Measurements from ENCODE around the gene APP. TPM values are rescaled to one million over a fixed set of nuclear protein-coding genes. Genes with fewer than 3 reads are reported as not detected.

The APP gene
- total and polyA plus RNA-seq, 7 donors: 71.7 to 355 (median 270) TPM

DNA sequence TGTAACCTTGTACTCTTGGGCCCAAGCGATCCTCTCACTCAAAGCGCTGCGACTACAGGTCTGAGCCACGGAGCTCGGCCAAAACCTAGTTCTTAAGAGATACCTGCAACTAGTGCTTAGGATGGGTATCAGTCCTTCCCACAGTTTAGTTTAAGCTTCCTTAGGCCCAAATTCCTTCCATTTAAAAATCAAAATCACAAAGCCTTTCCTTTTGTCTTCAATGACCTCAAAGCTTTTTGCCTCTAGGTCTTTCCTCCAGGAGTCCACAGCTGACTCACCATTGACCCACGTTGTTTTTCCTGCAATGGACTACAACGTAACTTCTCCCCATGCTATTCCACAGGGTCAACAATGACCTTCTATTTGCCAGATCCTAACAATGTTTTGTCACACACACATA is 64.0 kb downstream of the APP start:
- Histone ChIP-seq H3K4me3 (no peak overlapping the region), H3K27me3 (no peaks in the 10 kb centered on the region), H3K4me1 (peaks cover 0 to 7% (median 0%) of the 10 kb centered on the region in 4 donors), H3K36me3 (peaks cover 0 to 6% (median 0%) of the 10 kb centered on the region in 4 donors), H3K27ac (no peak overlapping the region), H3K9me3 (no peaks in the 10 kb centered on the region)
- DNase-seq: no peak
- TF ChIP-seq, protein P1, sequence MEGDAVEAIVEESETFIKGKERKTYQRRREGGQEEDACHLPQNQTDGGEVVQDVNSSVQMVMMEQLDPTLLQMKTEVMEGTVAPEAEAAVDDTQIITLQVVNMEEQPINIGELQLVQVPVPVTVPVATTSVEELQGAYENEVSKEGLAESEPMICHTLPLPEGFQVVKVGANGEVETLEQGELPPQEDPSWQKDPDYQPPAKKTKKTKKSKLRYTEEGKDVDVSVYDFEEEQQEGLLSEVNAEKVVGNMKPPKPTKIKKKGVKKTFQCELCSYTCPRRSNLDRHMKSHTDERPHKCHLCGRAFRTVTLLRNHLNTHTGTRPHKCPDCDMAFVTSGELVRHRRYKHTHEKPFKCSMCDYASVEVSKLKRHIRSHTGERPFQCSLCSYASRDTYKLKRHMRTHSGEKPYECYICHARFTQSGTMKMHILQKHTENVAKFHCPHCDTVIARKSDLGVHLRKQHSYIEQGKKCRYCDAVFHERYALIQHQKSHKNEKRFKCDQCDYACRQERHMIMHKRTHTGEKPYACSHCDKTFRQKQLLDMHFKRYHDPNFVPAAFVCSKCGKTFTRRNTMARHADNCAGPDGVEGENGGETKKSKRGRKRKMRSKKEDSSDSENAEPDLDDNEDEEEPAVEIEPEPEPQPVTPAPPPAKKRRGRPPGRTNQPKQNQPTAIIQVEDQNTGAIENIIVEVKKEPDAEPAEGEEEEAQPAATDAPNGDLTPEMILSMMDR (IDR thresholded peaks at IDR 0.05): no peak
- TF ChIP-seq POLR2AphosphoS5 (IDR thresholded peaks at IDR 0.05): no peak
- intact Hi-C loops (cut with DNase I): loop anchor here (5.0 kb wide), 1 partner anchor 56 kb away; no protein-coding TSS in a partner anchor
- WGBS, 2 donors: 89 to 92% methylated on average over 7 of the region's 7 CpGs

- Histone ChIP-seq H3K4me3 (no peak overlapping the region), H3K4me1 (peaks cover 0 to 7% (median 0%) of the 10 kb centered on the region in 4 donors), H3K9me3 (no peaks in the 10 kb centered on the region), H3K27me3 (no peaks in the 10 kb centered on the region), H3K36me3 (peaks cover 0 to 6% (median 0%) of the 10 kb centered on the region in 4 donors), H3K27ac (no peak overlapping the region)
- no peak for TF ChIP-seq POLR2A (IDR thresholded peaks at IDR 0.05)
- TF ChIP-seq EP300 (IDR thresholded peaks at IDR 0.05): no peak
- TF ChIP-seq, protein P1 (IDR thresholded peaks at IDR 0.05): no peak
- TF ChIP-seq POLR2AphosphoS5 (IDR thresholded peaks at IDR 0.05): no peak
- 87 to 91% methylated on average over 5 of the region's 5 CpGs for WGBS, 2 donors
- intact Hi-C loops (cut with DNase I): loop anchor here (5.0 kb wide), 1 partner anchor 56 kb away; no protein-coding TSS in a partner anchor
- DNase-seq: no peak
These were observed 64.8 kb downstream of the APP start for GRCh38 chr21:26105819-26106218.

GRCh38 chr21:26100573-26100972 is 70.0 kb downstream of the APP start:
- no peak overlapping the region for H3K4me3 ChIP-seq
- 23 to 59% methylated on average over 2 of the region's 2 CpGs for WGBS, 2 donors
- no peak overlapping the region for H3K27ac ChIP-seq
- TF ChIP-seq POLR2A (IDR thresholded peaks at IDR 0.05): no peak
- TF ChIP-seq EP300 (IDR thresholded peaks at IDR 0.05): no peak
- no peak for TF ChIP-seq POLR2AphosphoS5 (IDR thresholded peaks at IDR 0.05)
- TF ChIP-seq, protein P1 (IDR thresholded peaks at IDR 0.05): no peak
- no peaks in the 10 kb centered on the region for H3K36me3 ChIP-seq
- no peaks in the 10 kb centered on the region for H3K27me3 ChIP-seq
- H3K9me3 ChIP-seq: no peaks in the 10 kb centered on the region
- peaks cover 0 to 3% (median 0%) of the 10 kb centered on the region in 4 donors for H3K4me1 ChIP-seq
- no peak for DNase-seq
- intact Hi-C loops (cut with DNase I): no loop called here

DNA sequence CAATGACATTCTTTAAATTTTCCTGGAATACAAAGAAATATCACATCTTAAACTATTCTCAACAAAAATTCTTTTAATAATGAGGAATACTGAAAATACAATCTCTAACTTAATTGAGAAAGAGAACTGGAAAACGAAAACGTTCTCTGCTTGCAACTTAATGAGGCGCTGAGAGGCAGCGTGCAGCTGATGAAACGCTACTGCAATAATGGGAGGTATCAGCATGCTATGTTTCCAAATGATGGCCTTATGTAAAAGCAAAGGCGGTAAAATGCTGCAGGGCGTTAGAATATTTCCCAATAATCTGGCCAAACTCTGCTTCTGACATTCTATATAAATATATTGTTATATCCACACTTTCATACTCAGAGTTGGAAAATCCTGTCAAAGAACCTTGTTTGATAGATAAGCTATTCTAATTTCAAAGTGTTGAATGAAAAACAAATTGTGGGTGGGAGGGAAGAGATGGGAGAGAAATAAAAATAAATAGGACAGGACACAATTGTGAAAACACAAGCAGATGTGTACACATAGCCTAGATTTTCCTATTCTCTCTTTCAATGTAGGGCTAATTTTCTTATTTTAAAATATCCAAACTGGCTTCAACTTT is 70.9 kb downstream of the APP start:
- no peak for TF ChIP-seq EP300 (IDR thresholded peaks at IDR 0.05)
- TF ChIP-seq, protein P1 (IDR thresholded peaks at IDR 0.05): no peak
- TF ChIP-seq POLR2A (IDR thresholded peaks at IDR 0.05): no peak
- H3K4me3 ChIP-seq: no peak overlapping the region
- no peak for DNase-seq
- H3K4me1 ChIP-seq: peaks cover 0 to 3% (median 0%) of the 10 kb centered on the region in 4 donors
- H3K9me3 ChIP-seq: no peaks in the 10 kb centered on the region
- H3K27ac ChIP-seq: no peak overlapping the region
- no peaks in the 10 kb centered on the region for H3K27me3 ChIP-seq
- H3K36me3 ChIP-seq: no peaks in the 10 kb centered on the region
- intact Hi-C loops (cut with DNase I): no loop called here
- WGBS, 2 donors: 89 to 90% methylated on average over 7 of the region's 7 CpGs
